GM19328 (cell line): Measurements from ENCODE around the gene PDE9A.
"Not testable (repeated sequence)": the region's sequence is repeated elsewhere in the genome, so short reads cannot be mapped to it uniquely, and the experiment has no call there.

ENCODE experiments used
- ATAC-seq: cut with Tn5 transposase; IDR thresholded peaks from one replicate; pipeline ENCODE4 v1.9.1; 2021; ENCODE audit warnings: mild to moderate bottlenecking, moderate library complexity; ENCODE audit not compliant: unreplicated experiment

PDE9A gene

GRCh38 chr21:42653231-42654061 is at the start of gene PDE9A:
TSS of gene PDE9A (plus strand) at chr21:42653621. CDS start at chr21:42653815, 194 bp downstream.
- no peak for ATAC-seq

GRCh38 chr21:42607102-42607501 is 46.3 kb upstream of the PDE9A start:
- ATAC-seq, result no peak

GRCh38 chr21:42607525-42608102 is 45.8 kb upstream of the PDE9A start:
- no peak for ATAC-seq

GRCh38 chr21:42608446-42608845 is 45.0 kb upstream of the PDE9A start:
- no peak for ATAC-seq

GRCh38 chr21:42609811-42610210 is 43.6 kb upstream of the PDE9A start:
- no peak for ATAC-seq

- no peak for ATAC-seq
Observed at GRCh38 chr21:42611852-42612251, 41.6 kb upstream of the PDE9A start.

GRCh38 chr21:42612390-42612789 is 41.0 kb upstream of the PDE9A start:
- no peak for ATAC-seq

GRCh38 chr21:42613756-42614155 is 39.7 kb upstream of the PDE9A start:
- ATAC-seq, result no peak

GRCh38 chr21:42614396-42614795 is 39.0 kb upstream of the PDE9A start:
- no peak for ATAC-seq

GRCh38 chr21:42614811-42615351 is 38.5 kb upstream of the PDE9A start:
- no peak for ATAC-seq

- not testable (repeated sequence) for ATAC-seq
Observed at GRCh38 chr21:42615377-42615776, 38.0 kb upstream of the PDE9A start.

- no peak for ATAC-seq
Observed at GRCh38 chr21:42615924-42616323, 37.5 kb upstream of the PDE9A start.

GRCh38 chr21:42616446-42616845 is 37.0 kb upstream of the PDE9A start:
- no peak for ATAC-seq

GRCh38 chr21:42616941-42617340 is 36.5 kb upstream of the PDE9A start:
- ATAC-seq, result no peak

- no peak for ATAC-seq
Observed at GRCh38 chr21:42617486-42617885, 35.9 kb upstream of the PDE9A start.

GRCh38 chr21:42618707-42619102 is 34.7 kb upstream of the PDE9A start:
- ATAC-seq, result no peak

GRCh38 chr21:42619166-42619565 is 34.3 kb upstream of the PDE9A start:
- ATAC-seq, result no peak

GRCh38 chr21:42619841-42620240 is 33.6 kb upstream of the PDE9A start:
- no peak for ATAC-seq

GRCh38 chr21:42621166-42621818 is 32.1 kb upstream of the PDE9A start:
- ATAC-seq, result no peak

GRCh38 chr21:42621819-42622177 is 31.6 kb upstream of the PDE9A start:
- no peak for ATAC-seq

- no peak for ATAC-seq
Observed at GRCh38 chr21:42622284-42622683, 31.1 kb upstream of the PDE9A start.

GRCh38 chr21:42623694-42624093 is 29.7 kb upstream of the PDE9A start:
- no peak for ATAC-seq
